Tibial nerve (tissue), 3 donors: ENCODE measurements around the gene CLMP.

Source experiments
- CTCF ChIP-seq, 5 experiments: fragments of 200-600 bp in 3 of 5; fragments of 450-650 bp in 2 of 5; sonication (generic) in 3 of 5; IDR thresholded peaks; one replicate each; pipeline ENCODE4 v1.5.1; 2016 to 2019; ENCODE audit warnings: antibody characterized with exemption in 5 of 5, mild to moderate bottlenecking in 3 of 5, moderate library complexity in 2 of 5
- POLR2A ChIP-seq, 2 donors: fragments of 450-650 bp; IDR thresholded peaks; one replicate each; pipeline ENCODE4 v1.6.1; 2017; ENCODE audit warnings: antibody characterized with exemption in 2 of 2, mild to moderate bottlenecking in 2 of 2, moderate library complexity in 2 of 2

GRCh38 chr11:123186286-123186685, 8.8 kb downstream of the CLMP start:
- TF ChIP-seq POLR2A (IDR thresholded peaks at IDR 0.05) (no peak), CTCF (IDR thresholded peaks at IDR 0.05) (no peak)
